Stimulated activated CD4-positive, alpha-beta T cell treated with anti-CD3 and anti-CD28 coated beads, TNF-alpha, amount 100 ng/mL, for 1 hour (primary cell): ENCODE results near the gene LRRC27.

Experiments
- DNase-seq, 3 donors: peaks; one replicate each; pipeline ENCODE4 v3.0.0-alpha.2; 2020; ENCODE audit warnings: low read depth in 3 of 3, low spot score in 1 of 3

Gene LRRC27

DNA sequence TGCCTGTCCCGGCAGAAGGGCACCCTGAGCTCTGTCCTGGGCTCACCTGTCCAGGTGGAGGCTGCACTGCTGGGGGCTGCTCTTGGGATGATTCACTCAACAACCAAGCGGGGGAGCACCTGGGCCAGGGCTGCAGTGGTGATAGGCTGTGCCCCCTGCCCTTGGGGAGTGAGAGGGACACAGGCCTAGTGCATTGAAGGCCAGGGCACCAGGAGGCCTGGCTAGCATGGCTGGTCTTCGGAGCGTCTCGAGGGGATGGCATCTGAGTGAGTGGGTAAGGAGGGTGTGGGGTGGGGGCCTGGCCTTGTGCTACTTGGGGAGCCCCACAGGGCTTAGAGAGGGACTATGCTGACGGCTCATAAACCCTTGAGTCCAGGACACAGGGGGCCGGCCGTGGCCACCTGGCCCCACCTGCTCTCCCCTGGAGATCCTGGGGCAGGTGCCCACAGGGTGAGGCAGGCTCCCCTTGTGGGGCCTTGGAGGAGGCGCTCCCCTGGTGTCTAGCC, 68.1 kb downstream of the LRRC27 start:
- DNase-seq = no peak

DNA sequence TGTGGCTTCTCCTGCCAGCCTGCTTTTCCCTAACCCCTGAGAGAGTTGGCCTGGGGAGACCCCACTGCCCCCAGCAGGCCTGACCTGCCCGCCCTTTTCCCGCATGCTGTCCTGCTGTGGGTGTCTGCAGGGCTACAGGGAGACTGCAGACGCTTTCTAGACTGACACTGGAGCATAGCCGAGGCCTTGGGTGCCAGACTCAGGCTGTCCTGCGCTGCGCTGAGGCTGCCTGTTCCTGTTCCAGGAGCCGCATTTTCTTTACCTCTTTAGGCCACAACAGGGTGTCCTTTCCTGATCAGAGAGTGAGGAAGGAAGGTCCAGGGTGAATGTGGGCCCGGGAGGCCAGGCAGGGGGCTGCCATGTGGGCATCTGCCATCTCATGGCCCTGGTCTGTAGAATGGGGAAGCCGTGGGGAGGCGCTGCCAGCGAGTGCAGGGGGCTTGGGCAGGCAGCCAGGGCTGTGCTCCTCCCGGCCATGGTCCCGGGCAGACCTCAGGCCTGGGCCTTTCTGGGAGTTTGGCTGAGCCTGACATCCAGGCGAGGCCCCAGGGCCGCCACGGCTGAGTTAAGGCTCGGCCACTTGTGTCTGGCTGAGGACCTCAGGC, 68.7 kb downstream of the LRRC27 start:
- no peak for DNase-seq

- DNase-seq = no peak
These were observed 69.6 kb downstream of the LRRC27 start for GRCh38 chr10:132401401-132402118.

DNA sequence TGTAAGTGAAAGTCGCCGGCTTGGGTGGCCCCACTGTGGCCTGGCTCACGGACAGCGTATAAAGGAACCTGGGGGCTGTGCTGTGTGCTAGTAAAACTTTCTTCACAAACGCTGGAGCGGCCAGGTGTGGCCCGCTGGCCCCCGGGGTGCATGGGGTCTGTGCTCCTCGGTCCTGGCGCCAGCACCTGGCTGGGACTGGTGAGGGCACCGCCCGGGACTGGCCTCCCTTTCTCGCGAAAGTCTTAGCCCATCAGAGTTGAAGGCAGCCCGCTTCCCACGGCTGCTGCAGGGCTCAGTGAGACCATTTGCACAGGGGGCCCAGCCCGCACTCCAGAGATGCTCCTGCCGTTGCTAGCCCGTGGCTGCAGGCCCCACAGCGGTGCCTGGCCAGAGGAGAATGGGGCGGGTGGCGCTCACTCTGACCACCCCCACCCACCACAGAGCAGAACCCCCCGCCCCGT, 70.8 kb downstream of the LRRC27 start:
- no peak for DNase-seq

DNA sequence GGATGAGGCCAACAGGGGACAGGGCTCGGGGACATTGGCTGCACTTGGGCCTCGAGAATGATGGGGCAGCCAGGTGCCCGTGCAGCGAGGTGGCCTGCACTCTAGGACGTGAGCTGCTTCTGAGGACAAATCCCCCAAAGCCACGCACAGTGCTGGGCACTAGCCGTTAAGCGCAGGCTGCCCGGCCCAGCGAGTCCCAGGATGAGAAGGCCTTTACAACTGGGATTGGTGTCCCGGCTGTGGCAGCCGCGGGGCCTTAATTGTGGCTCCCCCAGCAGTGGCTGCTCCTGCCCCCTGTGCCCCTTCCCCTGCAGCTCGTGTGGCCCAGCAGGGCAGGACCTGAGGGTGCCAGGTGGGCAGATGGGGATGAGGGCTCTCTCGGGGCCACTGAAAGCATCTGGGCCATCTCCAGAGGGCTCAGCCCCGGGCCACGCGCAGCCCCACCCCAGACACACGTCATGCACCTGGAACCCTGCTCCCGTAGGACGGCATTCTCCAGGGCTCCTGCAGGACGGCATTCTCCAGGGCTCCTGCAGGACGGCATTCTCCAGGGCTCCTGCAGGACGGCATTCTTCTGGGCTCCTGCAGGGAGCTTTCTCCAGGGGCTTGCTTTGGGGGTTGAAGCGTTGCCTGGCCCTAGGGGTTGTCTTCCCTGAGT, 71.6 kb downstream of the LRRC27 start:
- DNase-seq = no peak

GRCh38 chr10:132404169-132404880, 72.3 kb downstream of the LRRC27 start:
- no peak for DNase-seq

GRCh38 chr10:132404911-132405462, 73.0 kb downstream of the LRRC27 start:
- DNase-seq = no peak

- no peak for DNase-seq
These were observed 73.5 kb downstream of the LRRC27 start for GRCh38 chr10:132405463-132405991.

DNA sequence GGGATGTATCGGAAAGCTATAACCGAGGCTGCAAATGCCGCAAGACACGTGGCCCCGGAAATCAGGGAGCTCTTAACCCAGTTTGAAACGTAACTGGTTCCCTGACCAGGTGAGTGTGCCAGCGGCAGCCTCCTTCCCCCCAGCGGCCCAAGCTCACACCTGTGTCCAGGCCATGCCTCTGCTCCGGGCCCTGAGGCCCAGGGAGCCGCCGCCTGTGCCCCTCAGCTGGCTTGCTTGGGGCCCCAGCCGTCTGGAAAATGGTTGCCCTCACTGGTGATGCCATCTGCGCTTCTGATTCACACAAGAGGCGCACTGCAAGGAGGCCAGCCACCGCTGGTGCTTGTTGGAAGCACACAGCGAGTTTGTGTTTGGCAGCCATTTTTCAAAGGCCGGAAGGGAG, 74.2 kb downstream of the LRRC27 start:
- no peak for DNase-seq

- no peak for DNase-seq
These were observed 74.8 kb downstream of the LRRC27 start for GRCh38 chr10:132406750-132407149.

GRCh38 chr10:132407243-132407746, 75.3 kb downstream of the LRRC27 start:
- no peak for DNase-seq

GRCh38 chr10:132407846-132408278, 75.9 kb downstream of the LRRC27 start:
- no peak for DNase-seq

DNA sequence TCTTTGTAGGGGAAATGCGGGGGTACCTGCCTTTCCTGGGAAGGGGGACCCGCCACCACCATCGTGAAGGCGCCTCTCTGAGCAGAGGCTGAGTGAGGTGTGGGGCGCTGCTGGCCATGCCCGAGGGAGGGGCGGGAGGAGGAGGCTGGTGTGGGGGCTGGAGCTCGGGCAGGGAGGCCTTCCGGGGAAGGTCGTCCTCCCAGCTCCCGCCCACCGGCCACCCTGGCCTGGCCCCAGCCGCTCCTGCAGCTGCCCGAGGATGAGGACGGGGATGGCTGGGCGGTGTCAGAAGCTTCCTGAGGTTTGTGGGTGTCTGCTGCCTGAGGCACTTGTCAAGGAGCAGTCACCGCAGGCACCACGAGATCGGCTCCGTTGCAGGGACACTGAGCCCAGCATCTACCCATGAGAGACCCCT, 76.4 kb downstream of the LRRC27 start:
- no peak for DNase-seq

- DNase-seq = no peak
These were observed 77.1 kb downstream of the LRRC27 start for GRCh38 chr10:132408823-132409666.

- no peak for DNase-seq
These were observed 77.7 kb downstream of the LRRC27 start for GRCh38 chr10:132409667-132410028.

GRCh38 chr10:132410056-132410778, 78.2 kb downstream of the LRRC27 start:
- no peak for DNase-seq

DNA sequence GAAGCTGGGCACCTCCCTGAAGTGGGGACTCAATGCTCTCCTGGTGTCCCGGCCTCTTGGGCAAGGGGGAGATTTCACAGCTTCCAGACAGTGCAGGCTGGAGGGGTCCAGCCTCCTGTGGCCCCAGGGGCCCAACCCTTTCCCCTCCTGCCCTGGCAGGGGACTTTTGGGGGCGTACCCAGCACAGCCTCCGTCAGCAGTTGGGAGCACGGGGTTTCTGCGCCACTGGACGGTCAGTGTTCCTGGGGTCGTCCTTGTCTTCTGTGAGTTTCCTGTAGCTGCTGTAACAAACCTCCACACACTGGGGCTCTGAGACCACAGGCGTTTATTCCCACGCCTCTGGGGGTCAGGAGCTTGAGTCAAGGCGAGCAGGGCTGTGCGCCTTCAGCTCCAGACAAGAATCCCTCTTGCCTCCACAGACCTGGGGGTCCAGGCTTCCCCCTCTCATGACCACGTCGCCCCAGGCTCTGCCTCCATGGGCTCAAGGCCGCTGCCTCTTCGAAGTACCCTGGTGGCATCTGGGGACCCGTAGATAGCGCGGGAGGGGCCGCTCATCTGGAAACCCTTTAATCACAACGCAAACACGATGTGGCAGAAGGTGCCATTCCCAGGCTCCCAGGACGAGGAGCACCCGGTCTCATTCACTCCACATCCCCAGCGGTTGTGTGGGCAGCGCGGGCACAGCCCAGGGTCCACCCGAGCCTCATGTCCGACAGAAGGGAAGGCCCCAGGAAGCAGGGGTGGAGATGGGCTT, 79.0 kb downstream of the LRRC27 start:
- DNase-seq = no peak

GRCh38 chr10:132411561-132412253, 79.7 kb downstream of the LRRC27 start:
- DNase-seq = no peak
